ENCODE results near the gene INPP5D. TPM values are rescaled to one million over a fixed set of nuclear protein-coding genes. Genes with fewer than 3 reads are reported as not detected.

INPP5D gene
- total and polyA plus RNA-seq, 2 of the 13 experiments (the other 11 are each of a cell fraction or from before 2014, with no cell fraction given), result 16.7 to 18.0 TPM

DNA sequence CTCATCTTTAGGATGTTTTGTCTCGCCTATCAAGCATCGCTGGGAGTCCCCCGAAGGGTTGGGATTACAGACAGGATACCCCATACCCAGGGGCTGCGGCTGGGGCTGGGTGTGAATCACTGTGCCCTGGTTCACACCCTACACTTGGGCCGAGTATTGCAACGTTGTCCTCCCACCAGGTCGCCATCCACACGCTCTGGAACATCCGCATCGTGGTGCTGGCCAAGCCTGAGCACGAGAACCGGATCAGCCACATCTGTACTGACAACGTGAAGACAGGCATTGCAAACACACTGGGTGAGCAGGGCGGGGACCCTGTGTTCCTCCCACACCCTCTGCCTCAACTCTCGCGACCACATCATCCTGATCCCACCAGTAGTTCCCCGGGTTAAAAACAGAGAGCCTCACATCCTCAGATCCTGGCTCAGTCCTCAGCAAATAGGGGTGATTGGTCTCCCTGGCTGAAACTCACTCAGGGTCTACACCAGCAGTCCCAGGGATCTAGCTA is 104.0 kb downstream of the INPP5D start:
- Histone ChIP-seq H3K9ac (ENCODE audit: insufficient read depth, low read depth, low read length) (no peak overlapping the region), H3K4me1 (ENCODE audit: insufficient read depth, low read length) (no peaks in the 10 kb centered on the region), H3K27ac (ENCODE audit: extremely low read length, insufficient read depth, low read length) (no peak overlapping the region), H3K27me3 (ENCODE audit: control insufficient read depth in 1 of 2, insufficient read depth in 2 of 2, low read length in 2 of 2) (no peaks in the 10 kb centered on the region), H3K9me3 (ENCODE audit: low read length) (no peaks in the 10 kb centered on the region), H3K4me3 (replicated peaks in 1 of 3; ENCODE audit: insufficient read depth in 1 of 3, low read depth in 2 of 3, low read length in 3 of 3) (no peak overlapping the region), H3K4me2 (ENCODE audit: low read depth, low read length) (no peak overlapping the region), H3K79me2 (ENCODE audit: insufficient read depth, low read length) (no peaks in the 10 kb centered on the region), H3K36me3 (replicated peaks in 1 of 2; ENCODE audit: control insufficient read depth in 1 of 2, insufficient read depth in 2 of 2, low read length in 2 of 2) (peaks cover 25 to 51% of the 10 kb centered on the region in 2 experiments), H2AFZ (ENCODE audit: low read length) (no peak overlapping the region), H4K20me1 (ENCODE audit: insufficient read depth, low read length) (no peaks in the 10 kb centered on the region)
- no peak; the same call in 2 of the 3 replicates for ATAC-seq
- BruUV-seq (replicated peaks), result no TSS peak
- DNase-seq (ENCODE audit: low spot score), result no peak
- in situ Hi-C loops (cut with HindIII; ENCODE audit: extremely low pct_ligation_motif_present, low pct_unique_long_range_greater_than_20kb) (no loop called here), intact Hi-C loops (cut with micrococcal nuclease; ENCODE audit: unreplicated experiment) (no loop called here)
- 0 out of 2 replicates have a peak, but pooled peaks have one; percentile 6 for TF ChIP-seq GABPA (IDR thresholded peaks at IDR 0.05; ENCODE audit: low read depth, low read length)
- TF ChIP-seq GABPA (CRISPR knock-in tag; IDR thresholded peaks at IDR 0.05; ENCODE audit: low read depth), result no peak
- no peak for TF ChIP-seq ZNF557 (CRISPR knock-in tag; IDR thresholded peaks at IDR 0.05)
- peak; percentile 31 for TF ChIP-seq AGO2 (optimal IDR thresholded peaks at IDR 0.05; ENCODE audit: low read depth, low read length)
- TF ChIP-seq, protein P1, sequence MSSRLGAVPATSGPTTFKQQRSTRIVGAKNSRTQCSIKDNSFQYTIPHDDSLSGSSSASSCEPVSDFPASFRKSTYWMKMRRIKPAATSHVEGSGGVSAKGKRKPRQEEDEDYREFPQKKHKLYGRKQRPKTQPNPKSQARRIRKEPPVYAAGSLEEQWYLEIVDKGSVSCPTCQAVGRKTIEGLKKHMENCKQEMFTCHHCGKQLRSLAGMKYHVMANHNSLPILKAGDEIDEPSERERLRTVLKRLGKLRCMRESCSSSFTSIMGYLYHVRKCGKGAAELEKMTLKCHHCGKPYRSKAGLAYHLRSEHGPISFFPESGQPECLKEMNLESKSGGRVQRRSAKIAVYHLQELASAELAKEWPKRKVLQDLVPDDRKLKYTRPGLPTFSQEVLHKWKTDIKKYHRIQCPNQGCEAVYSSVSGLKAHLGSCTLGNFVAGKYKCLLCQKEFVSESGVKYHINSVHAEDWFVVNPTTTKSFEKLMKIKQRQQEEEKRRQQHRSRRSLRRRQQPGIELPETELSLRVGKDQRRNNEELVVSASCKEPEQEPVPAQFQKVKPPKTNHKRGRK (CRISPR knock-in tag; IDR thresholded peaks at IDR 0.05), result no peak
- no peak for TF ChIP-seq ZNF256 (CRISPR knock-in tag; conservative IDR thresholded peaks at IDR 0.05)
- ChIA-PET POLR2A (no interaction called here), CTCF (ENCODE audit: low intra/inter-chr PET ratio, low total read pairs) (no interaction called here)
- FAIRE-seq, result no peak
- WGBS (ENCODE audit: low lambda C conversion rate), result 89% methylated on average over 17 of the region's 17 CpGs

DNA sequence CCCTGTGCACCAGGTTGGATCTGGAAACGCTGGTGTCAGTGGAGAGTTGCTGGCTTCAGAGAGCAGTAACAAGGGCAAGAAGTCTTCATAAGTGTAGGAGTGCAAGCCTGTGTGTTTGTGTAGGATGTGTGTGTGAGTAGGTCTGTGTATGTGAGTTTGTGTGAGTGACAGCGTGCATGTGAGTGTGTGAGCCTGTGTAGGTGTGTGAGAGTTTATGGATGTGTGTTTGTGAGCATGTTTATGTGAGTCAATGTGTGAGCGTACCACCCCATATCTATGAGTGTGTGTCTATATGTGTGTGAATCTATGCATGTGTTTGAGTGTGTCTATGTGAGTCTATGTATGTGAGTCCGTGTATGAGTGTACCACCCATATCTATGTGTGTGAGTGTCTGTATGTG is 104.8 kb downstream of the INPP5D start:
- CTCF ChIA-PET (ENCODE audit: low intra/inter-chr PET ratio, low total read pairs), result no interaction called here
- Histone ChIP-seq H4K20me1 (ENCODE audit: insufficient read depth, low read length) (no peaks in the 10 kb centered on the region), H3K36me3 (replicated peaks in 1 of 2; ENCODE audit: control insufficient read depth in 1 of 2, insufficient read depth in 2 of 2, low read length in 2 of 2) (peaks cover 25 to 52% of the 10 kb centered on the region in 2 experiments), H2AFZ (ENCODE audit: low read length) (no peak overlapping the region), H3K4me1 (ENCODE audit: insufficient read depth, low read length) (no peaks in the 10 kb centered on the region), H3K9ac (ENCODE audit: insufficient read depth, low read depth, low read length) (no peak overlapping the region), H3K27me3 (ENCODE audit: control insufficient read depth in 1 of 2, insufficient read depth in 2 of 2, low read length in 2 of 2) (no peaks in the 10 kb centered on the region), H3K27ac (ENCODE audit: extremely low read length, insufficient read depth, low read length) (no peak overlapping the region), H3K79me2 (ENCODE audit: insufficient read depth, low read length) (no peaks in the 10 kb centered on the region), H3K9me3 (ENCODE audit: low read length) (no peaks in the 10 kb centered on the region), H3K4me2 (ENCODE audit: low read depth, low read length) (no peak overlapping the region), H3K4me3 (replicated peaks in 1 of 3; ENCODE audit: insufficient read depth in 1 of 3, low read depth in 2 of 3, low read length in 3 of 3) (no peak overlapping the region)
- no peak for DNase-seq (ENCODE audit: low spot score)
- POLR2A ChIA-PET, result no interaction called here
- peak; percentile 34 for FAIRE-seq
- no peak for ATAC-seq
- BruUV-seq (replicated peaks), result no TSS peak
- intact Hi-C loops (cut with micrococcal nuclease; ENCODE audit: unreplicated experiment), result no loop called here
- in situ Hi-C loops (cut with HindIII; ENCODE audit: extremely low pct_ligation_motif_present, low pct_unique_long_range_greater_than_20kb), result no loop called here
- WGBS (ENCODE audit: low lambda C conversion rate), result 95% methylated on average over 4 of the region's 4 CpGs
- TF ChIP-seq, protein P2, sequence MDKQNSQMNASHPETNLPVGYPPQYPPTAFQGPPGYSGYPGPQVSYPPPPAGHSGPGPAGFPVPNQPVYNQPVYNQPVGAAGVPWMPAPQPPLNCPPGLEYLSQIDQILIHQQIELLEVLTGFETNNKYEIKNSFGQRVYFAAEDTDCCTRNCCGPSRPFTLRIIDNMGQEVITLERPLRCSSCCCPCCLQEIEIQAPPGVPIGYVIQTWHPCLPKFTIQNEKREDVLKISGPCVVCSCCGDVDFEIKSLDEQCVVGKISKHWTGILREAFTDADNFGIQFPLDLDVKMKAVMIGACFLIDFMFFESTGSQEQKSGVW (CRISPR knock-in tag; IDR thresholded peaks at IDR 0.05; ENCODE audit: borderline replicate concordance), result no peak
- TF ChIP-seq ZNF253 (CRISPR knock-in tag; IDR thresholded peaks at IDR 0.05; ENCODE audit: borderline replicate concordance), result no peak
- TF ChIP-seq, protein P3, sequence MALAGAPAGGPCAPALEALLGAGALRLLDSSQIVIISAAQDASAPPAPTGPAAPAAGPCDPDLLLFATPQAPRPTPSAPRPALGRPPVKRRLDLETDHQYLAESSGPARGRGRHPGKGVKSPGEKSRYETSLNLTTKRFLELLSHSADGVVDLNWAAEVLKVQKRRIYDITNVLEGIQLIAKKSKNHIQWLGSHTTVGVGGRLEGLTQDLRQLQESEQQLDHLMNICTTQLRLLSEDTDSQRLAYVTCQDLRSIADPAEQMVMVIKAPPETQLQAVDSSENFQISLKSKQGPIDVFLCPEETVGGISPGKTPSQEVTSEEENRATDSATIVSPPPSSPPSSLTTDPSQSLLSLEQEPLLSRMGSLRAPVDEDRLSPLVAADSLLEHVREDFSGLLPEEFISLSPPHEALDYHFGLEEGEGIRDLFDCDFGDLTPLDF (CRISPR knock-in tag; IDR thresholded peaks at IDR 0.05), result no peak
- no peak for TF ChIP-seq KMT2B (CRISPR knock-in tag; IDR thresholded peaks at IDR 0.05)
- TF ChIP-seq U2AF1 (optimal IDR thresholded peaks at IDR 0.05; ENCODE audit: low read depth, low read length), result no peak
- TF ChIP-seq SUZ12 (IDR thresholded peaks at IDR 0.05; ENCODE audit: low read depth, low read length), result no peak
- 0 out of 2 replicates have a peak, but pooled peaks have one; percentile 36 for TF ChIP-seq FOXP1 (IDR thresholded peaks at IDR 0.05)
- TF ChIP-seq FOXP1 (CRISPR knock-in tag; IDR thresholded peaks at IDR 0.05), result no peak
- no peak for TF ChIP-seq ZNF33A (CRISPR knock-in tag; IDR thresholded peaks at IDR 0.05; ENCODE audit: borderline replicate concordance)
- TF ChIP-seq, protein P4, sequence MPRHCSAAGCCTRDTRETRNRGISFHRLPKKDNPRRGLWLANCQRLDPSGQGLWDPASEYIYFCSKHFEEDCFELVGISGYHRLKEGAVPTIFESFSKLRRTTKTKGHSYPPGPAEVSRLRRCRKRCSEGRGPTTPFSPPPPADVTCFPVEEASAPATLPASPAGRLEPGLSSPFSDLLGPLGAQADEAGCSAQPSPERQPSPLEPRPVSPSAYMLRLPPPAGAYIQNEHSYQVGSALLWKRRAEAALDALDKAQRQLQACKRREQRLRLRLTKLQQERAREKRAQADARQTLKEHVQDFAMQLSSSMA (CRISPR knock-in tag; IDR thresholded peaks at IDR 0.05), result no peak
- TF ChIP-seq JUNB (CRISPR knock-in tag; IDR thresholded peaks at IDR 0.05; ENCODE audit: borderline replicate concordance), result no peak
